ENCODE measurements around the gene TUBB4B. TPM values are rescaled to one million over a fixed set of nuclear protein-coding genes. Genes with fewer than 3 reads are reported as not detected.

The TUBB4B gene
- total RNA-seq, 3 donors from 2014 or later (not counting 1 experiment from before 2014, with no cell fraction given) = 84.4 to 121 (median 93.9) TPM

DNA sequence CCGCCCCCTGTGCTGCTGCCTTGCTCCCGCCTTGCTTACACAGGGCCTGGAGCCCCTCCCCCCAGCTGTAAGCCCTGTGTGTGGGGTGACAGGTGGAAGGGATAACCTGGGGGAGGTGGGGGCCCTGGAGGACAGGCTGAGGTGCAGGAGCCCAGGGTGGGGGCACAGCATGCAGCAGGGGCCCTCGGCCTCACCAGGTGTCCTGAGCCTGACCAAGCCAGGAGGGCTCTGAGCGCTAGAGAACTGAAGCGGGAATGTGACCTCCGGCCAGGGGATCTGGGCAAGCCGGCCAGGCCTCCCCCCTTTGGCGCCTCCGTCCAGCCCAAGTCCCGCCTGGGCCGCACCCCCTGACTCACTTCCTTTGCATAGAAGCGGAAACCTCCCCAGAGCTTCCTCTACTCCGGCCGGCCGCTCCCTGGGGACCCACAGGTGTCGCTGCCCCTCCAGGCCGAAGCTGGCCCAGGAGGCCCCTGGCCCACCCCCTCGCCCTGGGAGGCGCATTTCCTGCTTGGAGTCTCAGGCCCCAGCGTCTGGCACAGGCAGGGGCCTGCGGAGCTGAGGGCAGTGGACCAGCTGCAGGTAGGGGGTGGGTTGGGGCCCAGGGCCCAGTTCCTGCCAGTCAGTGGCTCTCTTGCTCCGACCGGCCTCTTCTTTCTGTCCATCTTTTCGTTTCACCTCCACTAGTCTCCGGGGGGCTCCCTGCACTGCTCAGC, 36.4 kb downstream of the TUBB4B start, which contains the start of gene TOR4A:
TOR4A (plus strand) TSS at position 398 of the 713 bp plus-strand sequence. CDS start 964 bp downstream, outside the sequence.
- TF ChIP-seq, protein P1, sequence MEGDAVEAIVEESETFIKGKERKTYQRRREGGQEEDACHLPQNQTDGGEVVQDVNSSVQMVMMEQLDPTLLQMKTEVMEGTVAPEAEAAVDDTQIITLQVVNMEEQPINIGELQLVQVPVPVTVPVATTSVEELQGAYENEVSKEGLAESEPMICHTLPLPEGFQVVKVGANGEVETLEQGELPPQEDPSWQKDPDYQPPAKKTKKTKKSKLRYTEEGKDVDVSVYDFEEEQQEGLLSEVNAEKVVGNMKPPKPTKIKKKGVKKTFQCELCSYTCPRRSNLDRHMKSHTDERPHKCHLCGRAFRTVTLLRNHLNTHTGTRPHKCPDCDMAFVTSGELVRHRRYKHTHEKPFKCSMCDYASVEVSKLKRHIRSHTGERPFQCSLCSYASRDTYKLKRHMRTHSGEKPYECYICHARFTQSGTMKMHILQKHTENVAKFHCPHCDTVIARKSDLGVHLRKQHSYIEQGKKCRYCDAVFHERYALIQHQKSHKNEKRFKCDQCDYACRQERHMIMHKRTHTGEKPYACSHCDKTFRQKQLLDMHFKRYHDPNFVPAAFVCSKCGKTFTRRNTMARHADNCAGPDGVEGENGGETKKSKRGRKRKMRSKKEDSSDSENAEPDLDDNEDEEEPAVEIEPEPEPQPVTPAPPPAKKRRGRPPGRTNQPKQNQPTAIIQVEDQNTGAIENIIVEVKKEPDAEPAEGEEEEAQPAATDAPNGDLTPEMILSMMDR (IDR thresholded peaks at IDR 0.05) = no peak
- no peaks in the 10 kb centered on the region for H3K27me3 ChIP-seq (ENCODE audit: control insufficient read depth, insufficient read depth, low read length)
- Mint-ChIP-seq H3K4me3 (peak within 1 kb of the TSS; percentile 96), H3K4me1 (peaks cover 9 to 40% of the 10 kb centered on the region in 2 donors), H3K9me3 (no peaks in the 10 kb centered on the region), H3K27ac (peak within 1 kb of the TSS; percentile 72 to 91), H3K36me3 (no peaks in the 10 kb centered on the region), H3K27me3 (ENCODE audit: low read depth in 2 of 2) (no peaks in the 10 kb centered on the region)
- H3K4me1 ChIP-seq (ENCODE audit: control insufficient read depth, insufficient read depth, low read length) = peaks cover 43% of the 10 kb centered on the region
- peaks cover 14% of the 10 kb centered on the region for H3K36me3 ChIP-seq (ENCODE audit: control insufficient read depth, insufficient read depth, low read length)
- 4% methylated on average over 22 of the region's 25 CpGs for WGBS (ENCODE audit: insufficient coverage)
- ATAC-seq = peak; percentile 70 to 86 (median 79)
- H3K4me3 ChIP-seq (ENCODE audit: low read length) = peak within 1 kb of the TSS; percentile 92
- DNase-seq = peak; percentile 41 to 56
- intact Hi-C loops (cut with micrococcal nuclease) = no loop called here
- H3K9me3 ChIP-seq (ENCODE audit: control insufficient read depth, insufficient read depth, low read length) = no peaks in the 10 kb centered on the region
- peak within 1 kb of the TSS; percentile 77 for H3K27ac ChIP-seq (ENCODE audit: low read length)

DNA sequence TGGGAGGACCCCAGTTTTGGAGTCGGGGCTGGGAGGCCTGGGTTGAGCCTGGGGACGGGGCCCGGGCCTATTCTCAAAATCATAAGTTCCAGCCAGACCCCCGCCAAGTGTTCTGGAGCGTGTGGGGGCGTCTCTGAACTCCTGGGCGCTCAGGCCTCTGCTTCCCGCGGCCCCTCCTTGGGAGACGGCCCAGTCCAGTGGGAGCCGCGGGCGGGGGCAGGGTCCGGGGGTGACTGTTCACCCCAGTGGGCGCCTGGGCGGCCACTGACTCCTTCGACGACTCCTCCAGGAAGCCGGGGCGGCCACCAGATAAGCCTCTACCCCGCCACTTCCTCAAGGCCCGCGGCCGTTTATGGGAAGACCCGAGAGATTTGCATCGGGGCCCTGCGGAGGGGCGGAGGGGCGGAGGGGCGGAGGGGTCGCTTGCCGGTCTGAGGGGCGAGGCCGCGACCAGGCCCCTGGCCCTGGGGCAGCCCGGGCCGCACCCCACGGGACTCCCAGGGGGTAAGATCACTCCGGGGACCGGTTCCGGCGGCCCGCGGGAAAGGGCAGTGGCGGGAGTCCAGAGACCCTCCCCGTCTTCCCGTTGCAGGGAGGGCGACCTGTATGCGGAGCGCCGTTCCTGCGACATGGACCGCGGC, 37.1 kb downstream of the TUBB4B start:
- Mint-ChIP-seq H3K36me3 (no peaks in the 10 kb centered on the region), H3K27me3 (ENCODE audit: low read depth in 2 of 2) (no peaks in the 10 kb centered on the region), H3K4me1 (peaks cover 13 to 43% of the 10 kb centered on the region in 2 donors), H3K4me3 (peak overlapping the region; percentile 96), H3K27ac (peak overlapping the region; percentile 72 to 91), H3K9me3 (no peaks in the 10 kb centered on the region)
- Histone ChIP-seq H3K27ac (ENCODE audit: low read length) (peak overlapping the region; percentile 77), H3K4me1 (ENCODE audit: control insufficient read depth, insufficient read depth, low read length) (peaks cover 43% of the 10 kb centered on the region), H3K9me3 (ENCODE audit: control insufficient read depth, insufficient read depth, low read length) (no peaks in the 10 kb centered on the region), H3K36me3 (ENCODE audit: control insufficient read depth, insufficient read depth, low read length) (peaks cover 11% of the 10 kb centered on the region), H3K27me3 (ENCODE audit: control insufficient read depth, insufficient read depth, low read length) (no peaks in the 10 kb centered on the region), H3K4me3 (ENCODE audit: low read length) (peak overlapping the region; percentile 92)
- WGBS (ENCODE audit: insufficient coverage) = 16% methylated on average over 54 of the region's 54 CpGs
- ATAC-seq (peak; percentile 12 to 24 (median 12)), DNase-seq (no peak)
- intact Hi-C loops (cut with micrococcal nuclease) = no loop called here
- TF ChIP-seq, protein P1 (IDR thresholded peaks at IDR 0.05) = no peak

DNA sequence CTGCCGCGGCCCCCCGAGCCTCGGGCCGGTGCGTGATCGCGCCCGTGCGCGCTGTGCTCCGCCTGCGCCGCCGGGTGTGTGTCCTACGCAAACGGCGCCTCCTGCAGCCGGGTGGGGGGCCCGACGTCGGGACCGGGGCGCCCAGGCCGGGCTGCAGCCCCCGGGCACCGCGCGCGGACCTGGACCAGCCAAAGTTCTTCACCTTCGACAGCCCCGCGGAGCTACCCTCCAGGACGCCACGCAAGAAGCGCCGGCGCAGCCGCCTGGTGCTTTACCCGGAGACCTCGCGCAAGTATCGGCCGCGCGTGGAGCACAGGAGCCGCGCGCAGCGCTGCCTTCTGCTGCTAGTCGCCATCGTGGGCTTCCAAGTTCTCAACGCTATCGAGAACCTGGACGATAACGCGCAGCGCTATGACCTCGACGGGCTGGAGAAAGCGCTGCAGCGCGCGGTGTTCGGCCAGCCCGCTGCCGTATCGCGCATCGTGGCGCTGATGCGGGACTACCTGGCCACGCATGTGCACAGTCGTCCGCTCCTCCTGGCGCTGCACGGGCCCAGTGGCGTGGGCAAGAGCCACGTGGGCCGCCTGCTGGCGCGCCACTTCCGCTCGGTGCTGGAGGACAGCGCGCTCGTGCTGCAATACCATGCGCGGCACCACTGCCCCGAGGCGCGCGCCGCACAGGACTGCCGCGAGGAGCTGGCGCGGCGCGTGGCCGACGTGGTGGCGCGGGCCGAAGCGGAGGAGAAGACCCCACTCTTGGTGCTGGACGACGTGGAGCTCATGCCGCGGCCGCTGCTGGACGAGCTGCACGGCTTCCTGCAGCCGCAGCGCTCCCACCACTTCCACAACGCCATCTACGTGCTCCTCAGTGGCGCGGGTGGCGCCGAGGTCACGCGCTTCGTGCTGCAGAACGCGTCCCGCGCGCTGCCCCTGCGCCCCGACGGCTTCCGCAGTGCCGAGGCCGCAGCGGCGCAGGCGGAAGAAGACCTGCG, 37.9 kb downstream of the TUBB4B start:
- Histone ChIP-seq H3K4me1 (ENCODE audit: control insufficient read depth, insufficient read depth, low read length) (peaks cover 43% of the 10 kb centered on the region), H3K27me3 (ENCODE audit: control insufficient read depth, insufficient read depth, low read length) (no peaks in the 10 kb centered on the region), H3K27ac (ENCODE audit: low read length) (no peak overlapping the region), H3K4me3 (ENCODE audit: low read length) (no peak overlapping the region), H3K36me3 (ENCODE audit: control insufficient read depth, insufficient read depth, low read length) (peaks cover 7% of the 10 kb centered on the region), H3K9me3 (ENCODE audit: control insufficient read depth, insufficient read depth, low read length) (no peaks in the 10 kb centered on the region)
- H3K27ac Mint-ChIP-seq = no peak overlapping the region
- no peak overlapping the region for H3K4me3 Mint-ChIP-seq
- no peak for ATAC-seq
- H3K4me1 Mint-ChIP-seq = peaks cover 13 to 43% of the 10 kb centered on the region in 2 donors
- H3K27me3 Mint-ChIP-seq (ENCODE audit: low read depth in 2 of 2) = no peaks in the 10 kb centered on the region
- H3K9me3 Mint-ChIP-seq = no peaks in the 10 kb centered on the region
- TF ChIP-seq, protein P1 (IDR thresholded peaks at IDR 0.05) = no peak
- intact Hi-C loops (cut with micrococcal nuclease) = no loop called here
- no peaks in the 10 kb centered on the region for H3K36me3 Mint-ChIP-seq
- WGBS (ENCODE audit: insufficient coverage) = 95% methylated on average over 139 of the region's 139 CpGs
- no peak for DNase-seq

Measured in natural killer cell (primary cell).